Measurements from ENCODE around the gene TLE3. TPM values are rescaled to one million over a fixed set of nuclear protein-coding genes. Genes with fewer than 3 reads are reported as not detected.

The TLE3 gene
- total RNA-seq, 3 donors from 2014 or later = 115 to 153 (median 139) TPM

GRCh38 chr15:70061696-70062270, 35.9 kb downstream of the TLE3 start:
- Mint-ChIP-seq H3K4me3 (no peak overlapping the region), H3K27me3 (ENCODE audit: low read depth) (no peaks in the 10 kb centered on the region), H3K9me3 (no peaks in the 10 kb centered on the region), H3K4me1 (ENCODE audit: low read depth) (no peaks in the 10 kb centered on the region), H3K36me3 (ENCODE audit: insufficient read depth) (peaks cover 54% of the 10 kb centered on the region)
- ATAC-seq = no peak
- DNase-seq = no peak

- no peak for DNase-seq
- Mint-ChIP-seq H3K36me3 (ENCODE audit: insufficient read depth) (peaks cover 48% of the 10 kb centered on the region), H3K4me3 (no peak overlapping the region)
These were observed 36.8 kb downstream of the TLE3 start for GRCh38 chr15:70060993-70061305.

GRCh38 chr15:70060214-70060992, 37.3 kb downstream of the TLE3 start:
- H3K9me3 Mint-ChIP-seq = no peaks in the 10 kb centered on the region
- peaks cover 52% of the 10 kb centered on the region for H3K36me3 Mint-ChIP-seq (ENCODE audit: insufficient read depth)
- no peak overlapping the region for H3K4me3 Mint-ChIP-seq
- no peak for ATAC-seq
- no peaks in the 10 kb centered on the region for H3K4me1 Mint-ChIP-seq (ENCODE audit: low read depth)
- no peak for DNase-seq
- H3K27me3 Mint-ChIP-seq (ENCODE audit: low read depth) = no peaks in the 10 kb centered on the region

More at GRCh38 chr15:70060993-70061305, 36.8 kb downstream of the TLE3 start:
- no peak for ATAC-seq
- no peaks in the 10 kb centered on the region for H3K9me3 Mint-ChIP-seq
- no peaks in the 10 kb centered on the region for H3K27me3 Mint-ChIP-seq (ENCODE audit: low read depth)
- H3K4me1 Mint-ChIP-seq (ENCODE audit: low read depth) = no peaks in the 10 kb centered on the region

- H3K9me3 Mint-ChIP-seq = no peaks in the 10 kb centered on the region
- ATAC-seq (no peak), DNase-seq (no peak)
- no peak overlapping the region for H3K4me3 Mint-ChIP-seq
- H3K4me1 Mint-ChIP-seq (ENCODE audit: low read depth) = no peaks in the 10 kb centered on the region
- peaks cover 51% of the 10 kb centered on the region for H3K36me3 Mint-ChIP-seq (ENCODE audit: insufficient read depth)
- no peaks in the 10 kb centered on the region for H3K27me3 Mint-ChIP-seq (ENCODE audit: low read depth)
These were observed 38.1 kb downstream of the TLE3 start for GRCh38 chr15:70059476-70060213.

GRCh38 chr15:70058642-70059360, 38.9 kb downstream of the TLE3 start:
- DNase-seq (no peak), ATAC-seq (no peak)

GRCh38 chr15:70057931-70058641, 39.6 kb downstream of the TLE3 start:
- no peak overlapping the region for H3K4me3 Mint-ChIP-seq
- H3K36me3 Mint-ChIP-seq (ENCODE audit: insufficient read depth) = peaks cover 51% of the 10 kb centered on the region
- no peaks in the 10 kb centered on the region for H3K4me1 Mint-ChIP-seq (ENCODE audit: low read depth)
- ATAC-seq = no peak
- no peaks in the 10 kb centered on the region for H3K27me3 Mint-ChIP-seq (ENCODE audit: low read depth)
- H3K9me3 Mint-ChIP-seq = no peaks in the 10 kb centered on the region
- DNase-seq = no peak

More at GRCh38 chr15:70058642-70059360, 38.9 kb downstream of the TLE3 start:
- Mint-ChIP-seq H3K27me3 (ENCODE audit: low read depth) (no peaks in the 10 kb centered on the region), H3K9me3 (no peaks in the 10 kb centered on the region), H3K4me1 (ENCODE audit: low read depth) (no peaks in the 10 kb centered on the region), H3K4me3 (no peak overlapping the region), H3K36me3 (ENCODE audit: insufficient read depth) (peaks cover 51% of the 10 kb centered on the region)

GRCh38 chr15:70056091-70056680, 41.5 kb downstream of the TLE3 start:
- Mint-ChIP-seq H3K4me1 (ENCODE audit: low read depth) (no peaks in the 10 kb centered on the region), H3K9me3 (no peaks in the 10 kb centered on the region), H3K27me3 (ENCODE audit: low read depth) (no peaks in the 10 kb centered on the region), H3K4me3 (no peak overlapping the region), H3K36me3 (ENCODE audit: insufficient read depth) (peaks cover 54% of the 10 kb centered on the region)
- ATAC-seq = no peak
- no peak for DNase-seq

- H3K9me3 Mint-ChIP-seq = no peaks in the 10 kb centered on the region
- H3K4me3 Mint-ChIP-seq = no peak overlapping the region
- H3K36me3 Mint-ChIP-seq (ENCODE audit: insufficient read depth) = peaks cover 55% of the 10 kb centered on the region
- no peaks in the 10 kb centered on the region for H3K4me1 Mint-ChIP-seq (ENCODE audit: low read depth)
- DNase-seq (no peak), ATAC-seq (no peak)
- no peaks in the 10 kb centered on the region for H3K27me3 Mint-ChIP-seq (ENCODE audit: low read depth)
These were observed 42.1 kb downstream of the TLE3 start for GRCh38 chr15:70055601-70056051.

- no peak for DNase-seq
- H3K36me3 Mint-ChIP-seq (ENCODE audit: insufficient read depth) = peaks cover 59% of the 10 kb centered on the region
- H3K4me1 Mint-ChIP-seq (ENCODE audit: low read depth) = no peaks in the 10 kb centered on the region
- no peak overlapping the region for H3K4me3 Mint-ChIP-seq
- no peaks in the 10 kb centered on the region for H3K27me3 Mint-ChIP-seq (ENCODE audit: low read depth)
- no peaks in the 10 kb centered on the region for H3K9me3 Mint-ChIP-seq
- ATAC-seq = no peak
These were observed 42.8 kb downstream of the TLE3 start for GRCh38 chr15:70054884-70055387.

- no peaks in the 10 kb centered on the region for H3K27me3 Mint-ChIP-seq (ENCODE audit: low read depth)
- no peaks in the 10 kb centered on the region for H3K9me3 Mint-ChIP-seq
- DNase-seq (no peak), ATAC-seq (no peak)
- H3K36me3 Mint-ChIP-seq (ENCODE audit: insufficient read depth) = peaks cover 56% of the 10 kb centered on the region
- no peaks in the 10 kb centered on the region for H3K4me1 Mint-ChIP-seq (ENCODE audit: low read depth)
- no peak overlapping the region for H3K4me3 Mint-ChIP-seq
These were observed 43.4 kb downstream of the TLE3 start for GRCh38 chr15:70054366-70054765.

- no peaks in the 10 kb centered on the region for H3K27me3 Mint-ChIP-seq (ENCODE audit: low read depth)
- DNase-seq (no peak), ATAC-seq (no peak)
- no peak overlapping the region for H3K4me3 Mint-ChIP-seq
- no peaks in the 10 kb centered on the region for H3K4me1 Mint-ChIP-seq (ENCODE audit: low read depth)
- peaks cover 52% of the 10 kb centered on the region for H3K36me3 Mint-ChIP-seq (ENCODE audit: insufficient read depth)
- no peaks in the 10 kb centered on the region for H3K9me3 Mint-ChIP-seq
These were observed 43.9 kb downstream of the TLE3 start for GRCh38 chr15:70053716-70054229.

GRCh38 chr15:70053001-70053715, 44.6 kb downstream of the TLE3 start:
- Mint-ChIP-seq H3K4me3 (no peak overlapping the region), H3K27me3 (ENCODE audit: low read depth) (no peaks in the 10 kb centered on the region), H3K4me1 (ENCODE audit: low read depth) (no peaks in the 10 kb centered on the region), H3K9me3 (no peaks in the 10 kb centered on the region), H3K36me3 (ENCODE audit: insufficient read depth) (peaks cover 50% of the 10 kb centered on the region)
- ATAC-seq (no peak), DNase-seq (no peak)

Data from activated T-cell treated with anti-CD3 and anti-CD28 coated beads, Interleukin-2, amount 50 U/mL, for 4 hours (primary cell).